Adrenal gland (tissue), 5 donors: Measurements from ENCODE around the gene OR12D1.

ENCODE experiments used
- CTCF ChIP-seq, 6 experiments: fragments of 450-650 bp in 4 of 6; fragments of 200-600 bp in 2 of 6; sonication (generic) in 1 of 6; IDR thresholded peaks; 1 replicate in 5 of 6; 2 replicates in 1 of 6; pipeline versions ENCODE4 v1.5.1 to v1.8.0; 2016 to 2021; ENCODE audit warnings: antibody characterized with exemption in 6 of 6, mild to moderate bottlenecking in 2 of 6, moderate library complexity in 1 of 6
- POLR2A ChIP-seq, 2 donors: fragments of 450-650 bp; IDR thresholded peaks; one replicate each; pipeline ENCODE4 v1.6.1; 2017; ENCODE audit warnings: antibody characterized with exemption in 2 of 2, mild to moderate bottlenecking in 2 of 2, moderate library complexity in 1 of 2
- donor health status: DM: no; HTN: no; CAD: no.

- TF ChIP-seq CTCF (IDR thresholded peaks at IDR 0.05) (no peak), POLR2A (IDR thresholded peaks at IDR 0.05) (no peak)
These were observed 50.6 kb downstream of the OR12D1 start for GRCh38 chr6:29465279-29465678.
